ENCODE results near the gene UGT1A6.
"Not testable (repeated sequence)": the region's sequence is repeated elsewhere in the genome, so short reads cannot be mapped to it uniquely, and the experiment has no call there.

Gene UGT1A6

DNA sequence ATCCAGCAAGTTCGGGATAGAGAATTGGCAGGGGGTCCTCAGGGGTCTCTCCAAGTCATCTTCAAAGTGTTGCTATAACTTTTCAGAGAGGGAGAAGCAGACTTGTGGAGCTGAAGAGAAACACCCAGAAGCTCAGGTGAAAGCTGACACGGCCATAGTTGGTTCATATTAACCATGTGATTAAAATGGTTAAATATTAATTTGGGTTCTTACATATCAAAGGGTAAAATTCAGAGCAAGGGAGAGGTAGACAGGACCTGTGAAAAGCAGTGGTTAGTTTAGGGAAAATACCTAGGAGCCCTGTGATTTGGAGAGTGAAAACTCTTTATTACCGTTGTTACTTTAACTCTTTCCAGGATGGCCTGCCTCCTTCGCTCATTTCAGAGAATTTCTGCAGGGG lies at the start of gene UGT1A6:
Gene UGT1A6 (plus strand): TSS at position 243 of the 400 bp plus-strand sequence. CDS start 115 bp downstream, at position 358.
- DNase-seq (ENCODE audit: extremely low read depth in 1 of 2, low read depth in 1 of 2), result no peak

DNA sequence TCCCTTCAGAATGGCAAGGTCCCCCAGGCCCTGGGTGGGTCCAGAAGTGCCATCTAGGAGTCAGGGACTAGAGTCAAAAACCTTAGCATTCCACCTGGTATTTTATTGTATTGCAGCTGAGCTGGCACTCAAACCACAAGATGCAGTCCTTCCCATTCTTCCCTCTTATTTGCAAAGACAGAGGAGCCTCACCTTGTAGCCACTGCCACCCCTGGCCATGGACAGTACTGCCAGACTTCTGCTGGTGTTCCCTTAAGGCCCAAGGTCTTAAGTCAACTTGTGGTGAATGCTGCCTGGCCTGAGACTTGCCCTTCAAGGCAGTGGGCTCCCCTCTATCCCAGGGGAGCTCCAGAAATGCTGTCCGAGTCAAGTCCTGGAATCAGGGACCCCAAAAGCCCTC lies 49.6 kb upstream of the UGT1A6 start:
- no peak for DNase-seq (ENCODE audit: extremely low read depth in 1 of 2, low read depth in 1 of 2)

DNA sequence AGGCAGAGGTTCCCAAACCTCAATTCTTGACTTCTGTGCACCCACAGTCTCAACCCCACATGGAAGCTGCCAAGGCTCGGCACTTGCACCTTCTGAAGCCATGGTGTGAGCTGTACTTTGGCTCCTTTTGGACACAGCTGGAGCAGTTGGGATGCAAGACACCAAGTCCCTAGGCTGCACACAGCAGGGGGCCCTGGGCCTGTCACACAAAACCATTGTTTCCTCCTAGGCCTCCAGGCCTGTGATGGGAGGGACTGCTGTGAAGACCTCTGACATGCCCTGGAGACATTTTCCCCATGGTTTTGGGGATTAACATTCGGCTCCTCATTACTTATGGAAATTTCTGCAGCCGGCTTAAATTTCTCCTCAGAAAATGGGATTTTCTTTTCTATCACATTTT lies 46.7 kb upstream of the UGT1A6 start:
- not testable (repeated sequence) for DNase-seq (ENCODE audit: extremely low read depth in 1 of 2, low read depth in 1 of 2)

DNA sequence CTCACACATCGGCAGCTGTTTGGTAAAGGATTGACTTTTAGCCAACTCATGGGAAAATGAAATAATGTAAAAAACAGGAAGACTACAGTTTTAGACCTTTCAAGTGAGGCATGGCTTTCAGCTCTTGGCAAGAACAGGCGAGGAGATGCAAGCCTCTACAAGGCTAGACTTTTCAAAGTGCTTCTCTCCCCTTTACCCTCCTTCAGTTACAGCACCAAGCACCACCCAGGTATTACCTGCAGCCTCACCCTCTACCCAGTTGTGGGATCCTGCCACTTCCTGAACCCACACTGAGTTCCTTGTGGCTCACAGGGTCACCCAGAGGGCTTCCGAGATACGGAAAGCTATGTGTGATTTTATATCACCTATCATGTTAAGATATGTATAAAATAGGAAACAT lies 41.7 kb upstream of the UGT1A6 start:
- no peak for DNase-seq (ENCODE audit: extremely low read depth in 1 of 2, low read depth in 1 of 2)

DNA sequence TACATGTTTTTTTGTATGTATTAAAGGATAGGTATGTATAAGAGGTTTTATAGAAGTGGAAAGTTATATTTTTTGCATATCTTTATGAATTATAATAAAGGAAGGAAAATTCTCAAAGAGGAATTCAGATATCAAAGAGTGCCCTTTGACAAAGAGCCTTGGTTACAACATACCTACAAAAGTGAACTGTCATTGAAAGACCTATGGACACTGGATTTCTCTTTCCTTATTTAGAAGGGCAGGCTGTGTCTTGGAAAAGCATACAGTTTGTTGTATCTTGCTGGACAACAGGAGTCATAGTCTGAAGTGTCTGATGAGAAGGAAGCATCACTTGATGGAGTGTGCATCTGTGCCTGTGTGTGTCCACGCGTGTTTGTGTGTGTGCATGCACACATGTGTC lies 41.3 kb upstream of the UGT1A6 start:
- DNase-seq (ENCODE audit: extremely low read depth in 1 of 2, low read depth in 1 of 2), result no peak

DNA sequence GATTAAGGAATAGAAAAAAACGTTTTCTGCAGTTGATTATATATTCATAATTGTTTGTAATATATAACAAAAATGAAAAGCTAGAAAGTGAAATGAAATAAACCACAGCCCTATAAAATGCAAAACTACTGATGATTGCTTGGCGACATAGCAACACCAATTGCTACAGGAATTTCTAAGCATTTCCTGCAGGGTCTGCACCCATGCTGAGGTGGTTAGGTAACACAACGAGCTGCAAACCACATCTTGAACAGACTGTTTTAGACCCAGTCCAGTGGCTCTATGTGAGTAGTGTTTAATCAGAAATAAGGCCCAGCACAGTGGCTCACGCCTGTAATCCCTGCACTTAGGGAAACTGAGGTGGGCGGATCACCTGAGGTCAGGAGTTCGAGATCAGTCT lies 38.2 kb upstream of the UGT1A6 start:
- no peak for DNase-seq (ENCODE audit: extremely low read depth in 1 of 2, low read depth in 1 of 2)

DNA sequence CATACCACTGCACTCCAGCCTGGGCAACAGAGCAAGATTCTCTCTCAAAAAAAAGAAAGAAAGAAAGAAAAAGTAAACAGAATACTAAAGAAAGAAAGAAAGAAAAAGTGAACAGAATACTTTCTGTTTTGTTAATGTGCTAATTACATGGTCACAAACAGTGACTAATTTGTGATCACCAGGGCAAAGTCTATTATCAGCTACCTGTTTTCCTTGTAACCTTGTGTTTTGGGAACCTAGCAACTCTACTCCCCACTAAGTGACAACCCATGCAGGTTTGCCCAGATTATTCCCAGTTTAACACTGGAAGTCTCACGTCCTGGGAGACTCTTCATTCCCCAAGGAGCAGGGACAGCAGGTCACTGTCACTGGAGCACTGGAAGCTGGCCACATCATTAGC lies 37.6 kb upstream of the UGT1A6 start:
- no peak for DNase-seq (ENCODE audit: extremely low read depth in 1 of 2, low read depth in 1 of 2)

DNA sequence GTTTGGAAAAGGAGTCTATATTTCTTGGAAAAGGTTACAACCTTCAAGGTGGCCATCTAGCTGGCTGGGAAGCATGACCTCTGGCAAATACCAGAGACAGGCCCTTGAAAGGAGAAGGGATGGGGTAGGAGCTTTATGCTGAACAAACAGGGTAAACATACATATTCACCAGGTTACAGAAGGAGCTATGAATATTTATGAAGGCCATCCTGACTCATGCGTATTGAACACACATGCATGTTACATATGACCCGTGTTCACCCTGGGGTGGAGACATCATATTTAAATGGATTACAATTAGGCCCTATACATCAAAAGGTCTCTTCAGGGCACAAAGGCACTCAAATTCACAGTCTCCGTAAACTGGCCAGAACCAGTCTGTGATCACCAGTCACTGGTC lies 36.7 kb upstream of the UGT1A6 start:
- DNase-seq (ENCODE audit: extremely low read depth in 1 of 2, low read depth in 1 of 2), result not testable (repeated sequence)

DNA sequence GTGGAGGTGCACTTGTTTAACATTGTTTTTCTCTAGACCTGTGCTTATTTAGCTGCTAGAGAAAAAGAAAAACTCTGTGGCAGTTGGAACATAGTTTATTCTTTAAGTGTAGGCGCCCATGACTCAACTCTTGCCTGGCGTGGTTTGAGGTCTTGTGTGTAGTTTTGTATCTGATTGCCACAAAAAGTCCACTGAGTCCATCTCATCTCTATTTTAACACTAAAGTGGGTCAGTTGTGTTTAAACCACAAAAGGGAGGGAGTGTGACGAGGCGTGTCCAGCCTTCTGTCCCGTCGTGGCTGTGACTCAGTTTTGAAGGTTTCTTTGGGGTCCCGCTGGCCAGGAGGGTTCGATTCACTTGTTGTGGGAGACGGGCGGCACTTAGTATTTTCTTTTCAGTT lies 36.2 kb upstream of the UGT1A6 start:
- no peak for DNase-seq (ENCODE audit: extremely low read depth in 1 of 2, low read depth in 1 of 2)

DNA sequence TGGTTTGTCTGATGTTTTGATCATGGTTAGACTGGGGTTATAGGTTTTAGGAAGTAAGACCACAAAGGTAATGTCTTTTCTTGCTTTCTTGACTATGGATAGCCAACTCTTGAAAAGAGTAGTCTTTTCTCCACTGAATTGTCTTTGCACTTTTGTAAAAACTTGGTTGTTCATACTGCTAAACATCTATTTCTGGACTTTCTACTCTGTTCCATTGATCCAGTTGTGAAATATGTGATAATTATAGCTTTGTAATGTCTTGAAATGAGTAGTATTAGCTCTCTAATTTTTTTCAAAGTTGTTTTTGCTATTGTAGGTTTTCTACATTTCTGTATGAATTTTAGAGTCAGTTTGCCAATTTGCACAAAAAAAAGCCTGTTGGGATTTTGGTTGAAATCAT lies 34.1 kb upstream of the UGT1A6 start:
- DNase-seq (ENCODE audit: extremely low read depth in 1 of 2, low read depth in 1 of 2), result no peak

DNA sequence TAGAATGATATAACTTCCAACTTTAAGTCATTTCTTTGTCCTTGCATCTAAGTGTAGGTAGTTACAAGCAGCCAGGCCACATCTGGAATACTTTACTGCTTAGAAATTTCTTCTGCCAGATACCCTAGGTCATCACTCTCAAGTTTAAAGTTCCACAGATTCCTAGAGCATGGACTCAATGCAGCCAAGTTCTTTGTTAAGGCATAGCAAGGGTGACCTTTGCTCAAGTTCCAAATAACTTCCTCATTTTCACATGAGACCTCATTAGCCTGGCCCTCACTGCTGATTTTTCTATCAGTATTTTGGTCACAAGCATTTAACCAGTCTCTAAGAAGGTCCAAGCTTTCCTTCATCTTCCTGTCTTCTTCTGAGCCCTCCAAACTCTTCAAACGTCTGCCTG lies 28.8 kb upstream of the UGT1A6 start:
- no peak for DNase-seq (ENCODE audit: extremely low read depth in 1 of 2, low read depth in 1 of 2)

DNA sequence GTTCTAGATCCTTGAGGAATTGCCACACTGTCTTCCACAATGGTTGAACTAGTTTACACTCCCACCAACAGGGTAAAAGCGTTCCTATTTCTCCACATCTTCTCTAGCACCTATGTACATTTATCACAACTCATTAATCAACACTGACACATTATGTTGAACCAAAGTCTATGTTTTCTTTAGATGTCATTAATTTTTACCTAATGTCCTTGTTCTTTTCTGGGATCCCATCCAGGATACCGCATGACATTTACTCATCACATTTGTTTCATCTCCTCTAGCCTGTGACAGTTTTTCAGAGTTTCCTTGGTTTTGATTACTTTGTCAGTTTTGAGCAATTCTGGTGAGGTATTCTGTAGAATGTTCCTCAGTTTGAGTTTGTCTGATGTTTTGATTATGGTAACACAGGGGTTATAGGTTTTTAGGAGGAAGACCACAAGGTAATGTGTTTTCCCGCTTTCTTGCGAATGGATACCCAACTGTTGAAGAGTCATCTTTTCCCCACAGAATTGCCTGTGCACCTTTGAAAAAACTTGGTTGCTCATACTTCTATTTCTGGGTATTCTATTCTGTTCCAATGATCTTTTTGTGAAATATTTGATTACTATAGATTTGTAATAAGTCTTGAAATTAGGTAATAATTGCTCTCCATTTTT lies 24.0 kb upstream of the UGT1A6 start:
- DNase-seq (ENCODE audit: extremely low read depth in 1 of 2, low read depth in 1 of 2), result no peak

DNA sequence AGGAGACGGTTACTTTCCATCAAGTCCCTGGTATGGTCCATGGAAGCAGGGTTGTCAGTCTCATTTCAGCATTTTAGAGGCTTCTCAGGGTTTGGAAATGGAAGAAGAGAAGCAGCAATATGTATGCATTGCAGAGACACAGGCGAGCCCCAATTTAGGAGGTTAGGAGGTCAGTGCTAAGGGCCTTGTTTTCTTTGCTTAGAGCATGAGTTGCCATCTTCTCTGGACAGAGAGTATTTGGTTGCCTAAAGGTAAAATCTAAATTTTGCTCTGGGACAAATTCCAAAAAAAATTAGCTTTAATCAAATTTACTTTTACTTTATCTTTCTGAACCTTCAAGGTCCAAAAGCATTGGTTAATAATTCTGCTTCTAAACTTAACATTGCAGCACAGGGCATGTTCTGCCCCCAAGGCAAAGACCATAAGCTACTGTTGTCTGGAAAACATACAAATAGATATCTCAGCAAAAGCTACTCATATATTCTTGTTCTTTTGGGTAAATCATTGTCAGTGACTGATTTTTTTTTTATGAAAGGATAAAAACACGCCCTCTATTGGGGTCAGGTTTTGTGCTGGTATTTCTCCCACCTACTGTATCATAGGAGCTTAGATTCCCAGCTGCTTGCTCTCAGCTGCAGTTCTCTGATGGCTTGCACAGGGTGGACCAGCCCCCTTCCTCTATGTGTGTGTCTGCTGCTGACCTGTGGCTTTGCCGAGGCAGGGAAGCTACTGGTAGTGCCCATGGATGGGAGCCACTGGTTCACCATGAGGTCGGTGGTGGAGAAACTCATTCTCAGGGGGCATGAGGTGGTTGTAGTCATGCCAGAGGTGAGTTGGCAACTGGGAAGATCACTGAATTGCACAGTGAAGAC lies 21.2 kb upstream of the UGT1A6 start, which contains the start of gene UGT1A9:
Gene UGT1A9 (plus strand): TSS at position 609 of the 872 bp plus-strand sequence. CDS start 37 bp downstream, at position 646.
- no peak for DNase-seq (ENCODE audit: extremely low read depth in 1 of 2, low read depth in 1 of 2)

DNA sequence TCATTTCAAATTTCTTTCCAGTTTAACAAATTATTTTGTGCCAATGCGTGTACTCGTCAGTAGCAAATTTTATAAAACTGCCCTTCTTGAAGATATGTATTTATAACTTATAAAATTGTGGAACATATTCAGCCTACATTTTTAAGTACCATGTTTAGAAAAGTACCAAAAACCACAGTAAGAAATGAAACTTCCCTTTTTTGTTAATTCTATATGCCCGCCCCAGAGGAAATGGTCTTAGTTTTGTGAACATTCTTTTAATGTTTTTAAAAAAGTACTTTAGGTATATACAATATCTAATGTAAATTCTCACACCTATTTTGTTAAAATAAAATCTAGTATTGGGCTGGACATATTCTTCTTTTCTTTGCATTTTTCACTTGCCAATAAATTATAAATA lies 19.8 kb upstream of the UGT1A6 start:
- no peak for DNase-seq (ENCODE audit: extremely low read depth in 1 of 2, low read depth in 1 of 2)

DNA sequence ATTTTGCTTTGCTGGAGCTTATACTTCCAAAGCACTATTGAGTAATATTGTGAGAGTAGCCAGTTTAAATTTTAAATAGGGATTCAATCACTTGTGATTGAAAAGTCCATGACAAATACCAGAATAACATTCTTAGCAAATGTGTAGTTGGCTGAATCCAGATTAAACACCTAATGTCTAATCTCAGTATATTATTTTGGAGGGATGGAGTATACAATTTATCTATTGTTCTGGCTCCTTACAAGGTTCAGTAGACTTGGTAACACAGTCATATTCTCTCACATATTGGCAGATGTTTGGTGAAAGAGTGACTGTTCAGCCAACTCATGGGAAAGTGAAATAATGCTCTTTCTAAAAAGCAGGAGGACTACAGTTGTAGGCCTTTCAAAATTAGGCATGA lies 18.8 kb upstream of the UGT1A6 start:
- no peak for DNase-seq (ENCODE audit: extremely low read depth in 1 of 2, low read depth in 1 of 2)

DNA sequence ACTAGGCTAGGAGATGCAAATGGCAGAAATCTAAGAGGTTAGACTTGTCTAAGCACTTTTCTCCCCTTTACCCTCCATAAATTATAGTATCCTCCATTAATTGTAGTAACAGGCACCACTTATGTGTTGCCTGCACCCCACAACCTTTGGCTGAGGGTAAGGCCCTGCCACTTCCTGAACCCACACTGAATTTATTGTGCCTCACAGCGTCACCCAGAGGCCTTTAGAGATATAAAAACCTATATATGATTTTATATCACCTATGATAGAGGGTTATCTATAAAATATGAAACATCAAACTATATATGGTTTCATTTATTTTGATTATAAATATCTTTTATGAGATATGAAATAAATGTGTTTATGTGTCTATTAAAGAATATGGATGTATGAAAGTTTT lies 18.4 kb upstream of the UGT1A6 start:
- DNase-seq (ENCODE audit: extremely low read depth in 1 of 2, low read depth in 1 of 2), result no peak

DNA sequence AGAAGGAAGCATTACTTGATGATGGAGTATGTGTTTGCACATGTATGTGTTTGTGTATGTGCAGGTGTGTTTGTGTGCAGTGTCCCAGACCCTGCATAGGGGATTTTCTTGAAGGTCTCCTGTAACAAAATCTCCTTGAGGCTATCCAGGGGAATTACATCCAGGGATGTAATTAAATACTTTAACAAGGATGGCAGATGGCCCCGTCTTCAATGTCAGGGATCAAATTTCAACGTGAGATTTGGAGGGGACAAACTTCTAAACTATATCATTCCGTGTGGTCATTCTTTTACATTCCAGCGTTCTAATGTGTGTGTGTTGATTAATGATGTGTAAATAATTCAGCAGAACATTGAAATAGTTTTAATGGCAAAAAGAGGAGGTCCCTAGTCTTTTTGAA lies 17.7 kb upstream of the UGT1A6 start:
- DNase-seq (ENCODE audit: extremely low read depth in 1 of 2, low read depth in 1 of 2), result no peak

DNA sequence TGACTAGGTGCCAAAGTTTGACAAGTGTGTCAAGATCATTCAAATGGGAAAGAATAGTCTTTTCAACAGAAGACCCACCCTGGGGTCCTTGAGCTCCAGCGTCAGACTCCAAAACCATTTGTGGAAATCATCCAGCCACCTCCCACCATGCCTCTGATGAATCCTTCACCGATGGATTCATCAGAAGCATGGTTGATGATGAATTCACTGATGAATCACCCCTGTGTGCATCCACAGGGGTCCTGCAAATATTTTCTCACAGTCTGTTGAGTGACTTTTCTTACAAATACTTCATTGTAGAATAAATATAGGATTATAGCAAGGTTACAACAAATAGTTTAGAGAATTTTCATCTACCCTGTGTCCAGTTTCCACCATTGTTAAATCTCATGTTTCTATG lies 16.6 kb upstream of the UGT1A6 start:
- DNase-seq (ENCODE audit: extremely low read depth in 1 of 2, low read depth in 1 of 2), result no peak

DNA sequence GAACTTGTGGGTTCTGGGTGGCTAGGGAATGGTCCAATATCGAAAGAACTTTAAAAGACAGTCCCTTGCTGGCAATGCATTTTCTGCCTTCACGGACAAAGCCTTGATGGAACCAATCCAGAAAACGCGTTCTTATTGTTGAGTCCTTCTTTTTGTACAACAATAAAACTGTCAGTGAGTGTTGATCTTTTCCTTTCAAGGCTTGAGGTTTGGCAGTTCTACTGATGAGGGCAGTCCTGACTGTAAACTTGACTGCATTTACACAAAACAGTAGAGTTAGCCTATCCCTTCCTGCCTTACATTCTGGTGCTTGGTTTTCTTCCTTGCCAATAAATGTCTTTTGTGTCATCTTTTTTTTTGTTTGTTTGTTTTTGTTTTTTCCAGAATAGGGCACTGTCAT lies 13.5 kb upstream of the UGT1A6 start:
- DNase-seq (ENCODE audit: extremely low read depth in 1 of 2, low read depth in 1 of 2), result no peak

DNA sequence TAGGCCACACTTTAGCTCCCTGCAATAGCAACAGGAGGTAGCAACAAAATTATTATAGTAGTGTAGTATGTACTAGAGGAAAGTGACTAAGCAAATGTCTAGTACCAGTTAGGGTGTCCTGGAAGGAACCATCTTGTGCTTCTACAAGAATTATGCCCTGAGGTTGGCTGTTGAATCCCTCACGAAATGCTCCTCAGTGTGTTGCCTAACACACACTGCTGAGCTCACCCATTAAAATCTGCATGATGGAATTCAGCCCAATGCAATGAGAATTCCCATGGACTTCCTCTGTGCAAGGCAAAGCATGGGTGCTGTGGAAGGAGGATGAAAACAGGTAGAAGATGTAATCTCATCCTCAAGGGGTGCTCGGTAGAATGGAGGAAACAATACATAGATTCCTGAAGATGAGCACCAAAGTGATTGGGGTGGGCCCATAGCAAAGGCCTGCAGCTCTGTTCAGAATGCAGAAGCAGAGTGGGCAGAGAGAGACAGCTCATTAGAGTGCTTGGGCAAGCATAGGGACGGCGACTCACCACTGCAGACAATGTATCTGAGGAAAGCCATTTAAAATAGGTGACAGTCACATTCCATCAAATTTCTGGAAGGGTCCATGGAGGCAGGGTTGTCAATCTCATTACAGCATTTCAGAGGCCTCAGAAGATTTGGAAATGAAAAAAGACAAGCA lies 12.2 kb upstream of the UGT1A6 start:
- no peak for DNase-seq (ENCODE audit: extremely low read depth in 1 of 2, low read depth in 1 of 2)

DNA sequence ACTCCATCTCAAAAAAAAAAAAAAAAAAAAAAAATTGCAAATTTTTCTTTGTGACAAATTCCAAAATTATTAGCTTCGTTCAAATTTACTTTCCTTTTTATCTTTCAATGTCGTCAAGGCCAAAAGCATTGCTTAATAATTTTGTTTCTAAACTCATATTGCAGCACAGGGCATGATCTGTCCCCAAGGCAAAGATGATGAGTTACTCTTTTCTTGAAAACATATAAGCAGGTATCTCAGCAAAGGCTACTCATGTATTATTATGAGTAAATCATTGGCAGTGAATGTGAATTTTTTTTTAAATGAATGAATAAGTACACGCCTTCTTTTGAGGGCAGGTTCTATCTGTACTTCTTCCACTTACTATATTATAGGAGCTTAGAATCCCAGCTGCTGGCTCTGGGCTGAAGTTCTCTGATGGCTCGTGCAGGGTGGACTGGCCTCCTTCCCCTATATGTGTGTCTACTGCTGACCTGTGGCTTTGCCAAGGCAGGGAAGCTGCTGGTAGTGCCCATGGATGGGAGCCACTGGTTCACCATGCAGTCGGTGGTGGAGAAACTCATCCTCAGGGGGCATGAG lies 11.1 kb upstream of the UGT1A6 start, which contains the start of gene UGT1A7:
Gene UGT1A7 (plus strand): TSS at position 381 of the 579 bp plus-strand sequence. CDS start 37 bp downstream, at position 418.
- DNase-seq (ENCODE audit: extremely low read depth in 1 of 2, low read depth in 1 of 2), result no peak

Data from activated CD8-positive, alpha-beta memory T cell treated with anti-CD3 and anti-CD28 coated beads for 1 hour (primary cell).